Eye (tissue), 1 donor: ENCODE results near the gene LRIG1.
A peak's percentile ranks its signal among the peaks of the same experiment; 100 is the strongest.

ENCODE experiments used
- DNase-seq: peaks from one replicate; pipeline ENCODE4 v3.0.0-alpha.2; 2015

LRIG1 gene, protein sequence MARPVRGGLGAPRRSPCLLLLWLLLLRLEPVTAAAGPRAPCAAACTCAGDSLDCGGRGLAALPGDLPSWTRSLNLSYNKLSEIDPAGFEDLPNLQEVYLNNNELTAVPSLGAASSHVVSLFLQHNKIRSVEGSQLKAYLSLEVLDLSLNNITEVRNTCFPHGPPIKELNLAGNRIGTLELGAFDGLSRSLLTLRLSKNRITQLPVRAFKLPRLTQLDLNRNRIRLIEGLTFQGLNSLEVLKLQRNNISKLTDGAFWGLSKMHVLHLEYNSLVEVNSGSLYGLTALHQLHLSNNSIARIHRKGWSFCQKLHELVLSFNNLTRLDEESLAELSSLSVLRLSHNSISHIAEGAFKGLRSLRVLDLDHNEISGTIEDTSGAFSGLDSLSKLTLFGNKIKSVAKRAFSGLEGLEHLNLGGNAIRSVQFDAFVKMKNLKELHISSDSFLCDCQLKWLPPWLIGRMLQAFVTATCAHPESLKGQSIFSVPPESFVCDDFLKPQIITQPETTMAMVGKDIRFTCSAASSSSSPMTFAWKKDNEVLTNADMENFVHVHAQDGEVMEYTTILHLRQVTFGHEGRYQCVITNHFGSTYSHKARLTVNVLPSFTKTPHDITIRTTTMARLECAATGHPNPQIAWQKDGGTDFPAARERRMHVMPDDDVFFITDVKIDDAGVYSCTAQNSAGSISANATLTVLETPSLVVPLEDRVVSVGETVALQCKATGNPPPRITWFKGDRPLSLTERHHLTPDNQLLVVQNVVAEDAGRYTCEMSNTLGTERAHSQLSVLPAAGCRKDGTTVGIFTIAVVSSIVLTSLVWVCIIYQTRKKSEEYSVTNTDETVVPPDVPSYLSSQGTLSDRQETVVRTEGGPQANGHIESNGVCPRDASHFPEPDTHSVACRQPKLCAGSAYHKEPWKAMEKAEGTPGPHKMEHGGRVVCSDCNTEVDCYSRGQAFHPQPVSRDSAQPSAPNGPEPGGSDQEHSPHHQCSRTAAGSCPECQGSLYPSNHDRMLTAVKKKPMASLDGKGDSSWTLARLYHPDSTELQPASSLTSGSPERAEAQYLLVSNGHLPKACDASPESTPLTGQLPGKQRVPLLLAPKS

DNA sequence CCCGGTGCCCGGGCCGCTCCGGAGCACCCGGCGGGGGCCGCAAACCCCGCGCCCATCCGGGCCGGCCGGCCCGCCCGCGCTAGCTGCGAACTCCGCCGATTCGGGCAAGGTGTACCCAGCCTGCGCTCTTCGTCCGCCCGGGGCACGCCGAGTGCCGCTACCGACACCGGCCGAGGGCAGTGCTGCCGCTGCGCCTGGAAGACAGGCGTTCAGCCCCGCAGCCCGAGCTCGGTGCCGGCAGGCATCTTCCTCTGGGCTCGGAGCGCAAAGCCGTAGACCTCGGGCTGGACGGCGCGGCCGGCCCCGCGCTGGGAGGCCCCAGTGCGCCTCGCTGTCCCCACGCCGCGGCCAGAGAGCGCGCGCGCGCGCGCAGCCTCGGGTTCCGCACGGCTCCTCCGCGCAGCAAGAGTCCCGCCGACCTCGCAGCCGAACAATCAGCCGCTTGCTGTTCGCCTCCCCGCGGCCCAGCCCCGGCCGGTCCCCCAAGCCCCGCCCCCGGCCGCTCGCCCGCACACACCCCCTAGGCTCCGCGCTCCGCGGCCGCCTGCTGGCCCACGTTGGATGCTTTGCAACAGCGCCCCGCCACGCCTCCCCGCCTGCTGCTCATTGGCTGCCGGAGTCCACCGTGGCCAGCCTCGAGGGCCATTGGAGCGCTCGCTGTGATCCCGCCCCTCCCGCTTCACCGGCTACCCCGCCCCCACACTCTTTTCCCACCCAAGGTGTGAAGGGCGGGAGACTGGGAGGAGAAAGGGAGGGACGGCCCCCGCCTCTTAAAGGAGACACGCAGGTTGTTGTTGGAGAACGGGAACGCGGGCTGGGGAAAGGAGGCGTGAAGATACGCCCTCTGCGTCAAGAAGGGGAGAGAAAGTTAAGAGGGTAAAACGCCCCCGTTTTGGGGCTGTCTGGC lies at the start of gene LRIG1:
Gene LRIG1 (minus strand): TSS at position 447 of the 907 bp plus-strand sequence. CDS start 615 bp downstream, outside the sequence.
- DNase-seq, result peak; percentile 99

DNA sequence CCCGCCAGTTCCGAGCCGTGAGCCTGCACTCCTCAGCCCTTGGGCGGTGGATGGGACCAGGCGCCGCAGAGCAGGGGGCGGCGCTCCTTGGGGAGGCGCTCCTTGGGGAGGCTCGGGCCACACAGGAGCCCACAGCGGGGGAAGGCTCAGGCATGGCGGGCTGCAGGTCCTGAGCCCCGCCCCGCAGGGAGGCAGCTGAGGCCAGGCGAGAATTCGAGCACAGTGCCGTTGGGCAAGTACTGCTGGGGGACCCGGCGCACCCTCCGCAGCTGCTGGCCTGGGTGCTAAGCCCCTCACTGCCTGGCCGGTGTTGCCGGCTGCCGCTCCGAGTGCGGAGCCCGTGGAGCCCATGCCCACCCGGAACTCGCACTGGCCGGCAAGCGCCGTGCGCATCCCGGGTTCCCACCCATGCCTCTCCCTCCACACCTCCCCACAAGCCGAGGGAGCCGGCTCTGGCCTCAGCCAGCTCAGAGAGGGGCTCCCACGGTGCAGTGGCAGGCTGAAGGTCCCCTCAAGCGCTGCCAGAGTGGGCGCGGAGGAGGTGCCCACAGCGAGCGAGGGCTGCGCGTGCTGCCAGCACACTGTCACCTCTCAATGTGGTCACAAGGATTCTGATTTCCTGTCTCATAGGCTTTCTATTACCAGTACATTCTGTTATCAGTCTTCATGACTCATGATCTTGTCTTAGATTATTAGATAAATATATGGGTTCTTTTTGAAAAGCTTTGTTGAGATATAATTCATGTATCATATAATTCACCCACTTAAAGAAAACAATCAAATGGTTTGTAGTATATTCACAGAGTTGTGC lies 44.0 kb upstream of the LRIG1 start:
- no peak for DNase-seq

DNA sequence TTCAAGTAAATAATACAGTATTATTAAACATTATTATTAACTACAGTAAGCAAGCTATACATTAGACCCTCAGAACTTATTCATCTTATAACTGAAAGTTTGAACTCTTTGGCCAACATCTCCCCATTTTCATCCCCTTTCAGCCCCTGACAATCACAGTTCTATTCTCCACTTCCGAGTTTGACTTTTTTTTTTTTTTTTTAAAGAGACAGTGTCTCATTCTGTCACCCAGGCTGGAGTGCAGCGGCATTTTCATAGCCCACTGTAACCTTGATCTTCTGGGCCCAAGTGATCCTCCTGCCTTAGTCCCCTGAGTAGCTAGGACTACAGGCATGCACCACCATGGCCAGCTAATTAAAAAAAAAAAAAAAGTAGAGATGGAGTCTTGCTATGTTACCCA lies 41.3 kb upstream of the LRIG1 start:
- no peak for DNase-seq

DNA sequence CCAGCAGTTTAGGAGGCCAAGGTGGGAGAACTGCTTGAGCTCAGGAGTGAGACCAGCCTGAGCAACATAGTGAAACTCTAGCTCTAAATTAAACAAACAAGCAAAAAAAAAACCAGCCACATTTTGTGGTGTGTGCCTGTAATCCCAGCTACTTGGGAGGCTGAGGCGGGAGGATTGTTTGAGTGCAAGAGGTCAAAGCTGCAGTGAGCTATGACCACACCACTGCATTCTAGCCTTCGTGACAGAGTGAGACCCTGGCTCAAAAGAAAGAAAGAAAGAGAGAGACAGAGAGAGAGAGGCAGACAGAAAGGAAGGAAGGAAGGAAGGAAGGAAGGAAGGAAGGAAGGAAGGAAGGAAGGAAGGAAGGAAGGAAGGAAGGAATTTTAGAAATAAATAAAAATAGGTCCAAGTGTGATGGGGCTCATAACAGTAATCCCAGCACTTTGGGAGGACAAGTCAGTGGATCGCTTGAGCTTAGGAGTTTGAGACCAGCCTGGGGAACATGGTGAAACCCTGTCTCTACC lies 38.7 kb upstream of the LRIG1 start:
- no peak for DNase-seq

DNA sequence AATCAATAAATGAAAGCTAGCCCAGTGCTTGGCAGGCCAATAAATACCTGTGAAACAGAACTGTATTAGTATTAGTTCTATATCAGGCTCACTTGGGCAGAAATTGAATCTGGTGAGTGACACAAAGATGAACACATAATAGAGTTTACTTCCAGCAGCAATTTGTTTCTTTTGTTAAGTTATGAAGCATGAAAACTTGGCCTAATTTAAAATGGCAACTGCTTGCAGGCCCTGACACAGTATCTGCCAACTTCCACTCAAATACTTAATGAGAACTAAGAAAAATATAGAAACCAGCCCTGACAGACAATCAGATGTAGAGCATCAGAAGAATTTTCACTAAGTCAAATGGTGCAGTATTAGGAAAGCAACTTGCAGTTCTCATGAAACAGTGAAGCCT lies 37.6 kb upstream of the LRIG1 start:
- peak; percentile 68 for DNase-seq

DNA sequence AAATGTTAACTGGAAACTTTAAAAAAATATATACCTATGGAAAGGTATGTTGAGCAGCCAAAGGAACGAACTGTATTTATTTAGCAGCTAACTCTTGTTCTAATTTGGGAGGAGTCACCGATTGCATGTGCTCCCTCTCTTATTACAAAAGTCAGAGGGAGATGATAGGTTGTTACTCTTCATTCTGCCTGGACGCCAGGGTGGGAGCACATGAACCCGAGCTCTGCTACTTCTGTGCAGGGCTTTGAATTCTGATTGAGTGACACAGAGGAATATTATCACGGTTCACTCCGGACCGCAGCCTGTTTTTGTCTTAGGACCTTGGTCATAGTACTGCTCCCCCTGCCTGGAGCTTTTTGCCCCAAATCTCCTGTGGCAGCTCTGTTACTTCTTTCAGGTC lies 36.9 kb upstream of the LRIG1 start:
- DNase-seq, result no peak

DNA sequence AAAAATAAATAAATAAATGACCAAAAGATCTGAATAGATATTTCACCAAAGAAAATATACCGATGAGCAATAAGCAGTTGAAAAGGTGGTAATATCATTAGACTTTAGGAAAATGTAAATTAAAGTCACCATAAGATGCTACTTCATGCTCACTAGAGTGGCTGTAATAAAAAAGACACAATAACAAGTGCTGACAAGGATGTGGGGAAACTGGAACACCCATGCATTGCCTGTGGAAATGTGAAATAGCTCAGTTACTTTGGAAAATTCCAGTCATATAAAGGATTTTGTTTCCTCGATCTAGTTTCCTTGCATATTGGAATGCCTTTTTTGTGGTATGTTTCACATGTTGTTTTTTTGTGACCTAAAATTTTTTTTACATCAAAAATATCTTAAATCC lies 36.0 kb upstream of the LRIG1 start:
- no peak for DNase-seq

DNA sequence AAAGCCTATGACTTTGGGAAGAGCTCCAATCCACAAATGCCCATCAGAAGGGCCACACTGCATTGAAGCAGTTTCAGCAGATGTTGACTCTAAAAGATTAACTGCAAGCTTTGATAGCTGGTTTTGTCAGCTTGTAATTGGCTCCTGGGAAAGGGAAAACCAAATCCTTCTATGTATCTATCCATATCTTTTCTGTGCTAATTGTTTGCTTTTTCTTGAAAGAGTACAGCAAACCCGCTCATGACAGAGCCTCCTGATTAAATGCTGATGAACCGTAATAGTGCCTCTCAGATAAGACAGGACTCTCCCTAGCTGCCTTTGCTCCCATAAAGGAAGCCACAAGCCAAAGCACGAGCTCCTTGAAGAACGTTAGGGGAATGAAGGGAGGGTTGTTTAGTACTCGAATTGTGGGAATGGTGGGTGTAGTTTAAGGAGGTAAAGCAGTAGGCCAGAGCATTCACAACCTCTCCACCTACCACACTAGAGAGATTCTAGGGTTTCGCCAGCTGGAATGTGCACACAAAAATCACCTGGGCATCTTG lies 33.6 kb upstream of the LRIG1 start:
- no peak for DNase-seq

DNA sequence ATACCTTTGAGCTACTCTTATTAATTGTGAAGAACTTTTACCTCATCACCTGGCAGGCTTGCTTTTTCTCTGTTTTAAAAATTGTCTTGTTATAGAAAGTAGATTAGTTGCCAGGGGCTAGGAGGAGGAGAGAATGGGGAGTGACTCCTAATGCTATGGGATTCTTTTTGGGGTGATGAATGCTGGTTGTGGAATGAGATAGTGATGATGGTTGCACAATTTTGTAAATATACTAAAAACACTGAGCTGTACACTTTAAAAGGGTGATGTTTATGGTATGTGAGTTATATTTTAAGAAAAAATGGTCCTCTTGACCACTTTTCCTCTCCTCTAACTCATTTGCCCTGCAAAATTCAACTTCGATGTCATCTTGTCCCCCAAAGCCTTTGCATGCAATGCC lies 31.8 kb upstream of the LRIG1 start:
- no peak for DNase-seq

DNA sequence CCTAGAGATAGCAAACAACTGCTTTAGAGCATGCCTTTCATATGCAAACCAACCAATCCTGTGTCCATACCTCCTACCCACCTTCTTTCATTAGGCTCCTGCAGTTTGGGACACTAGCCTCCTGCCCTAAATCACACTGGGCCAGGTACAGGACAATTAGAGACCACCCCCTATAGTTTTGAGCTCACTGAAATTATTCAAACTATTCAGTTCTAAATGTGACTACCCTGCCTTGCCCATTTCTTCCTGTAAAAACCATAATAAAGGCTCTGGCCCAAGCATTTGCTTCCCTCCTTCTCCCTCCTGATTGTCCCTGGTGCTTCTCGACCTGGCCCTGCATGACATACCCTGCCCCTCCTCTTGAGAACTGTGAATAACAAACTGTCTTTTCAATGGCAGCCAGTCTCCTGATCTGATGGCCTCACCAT lies 31.4 kb upstream of the LRIG1 start:
- DNase-seq, result no peak

DNA sequence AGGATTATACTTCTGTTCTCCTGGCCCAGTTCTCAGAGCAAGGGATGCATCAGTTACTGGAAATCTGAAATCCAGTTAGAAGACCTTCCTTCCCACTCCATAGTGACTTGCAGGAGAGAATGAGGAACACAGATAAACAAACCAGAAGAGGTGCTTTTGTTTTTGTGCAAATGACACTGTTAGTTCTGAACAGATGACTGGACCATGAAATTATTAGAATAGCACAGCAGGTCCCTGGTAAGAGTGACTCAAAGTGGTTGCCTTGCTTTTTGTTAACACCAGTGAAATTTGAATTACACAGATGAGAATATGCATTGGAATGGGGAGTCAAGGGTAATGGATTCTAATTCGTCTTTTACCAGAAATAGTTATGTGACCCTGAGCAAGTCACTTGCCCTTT lies 30.4 kb upstream of the LRIG1 start:
- DNase-seq, result no peak

DNA sequence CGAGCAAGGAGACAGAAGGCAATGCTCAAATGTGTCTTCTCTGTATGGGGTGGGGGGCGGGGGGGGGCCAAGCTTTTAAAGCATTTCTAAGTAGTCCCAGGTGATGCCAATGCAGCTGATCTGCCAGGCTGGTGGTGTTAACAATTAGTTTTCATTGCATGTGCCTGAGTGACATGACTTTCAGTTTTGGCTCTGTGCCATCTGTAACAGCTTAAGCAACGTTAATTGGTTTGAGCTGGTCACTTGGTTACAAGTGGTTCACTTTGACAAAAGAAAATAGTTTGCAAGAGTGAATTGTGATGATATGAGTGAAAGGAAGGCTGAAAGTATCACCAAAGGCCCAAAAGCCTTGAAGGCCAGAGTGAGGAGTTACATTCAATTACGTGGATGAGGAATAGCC lies 26.4 kb upstream of the LRIG1 start:
- peak; percentile 47 for DNase-seq

DNA sequence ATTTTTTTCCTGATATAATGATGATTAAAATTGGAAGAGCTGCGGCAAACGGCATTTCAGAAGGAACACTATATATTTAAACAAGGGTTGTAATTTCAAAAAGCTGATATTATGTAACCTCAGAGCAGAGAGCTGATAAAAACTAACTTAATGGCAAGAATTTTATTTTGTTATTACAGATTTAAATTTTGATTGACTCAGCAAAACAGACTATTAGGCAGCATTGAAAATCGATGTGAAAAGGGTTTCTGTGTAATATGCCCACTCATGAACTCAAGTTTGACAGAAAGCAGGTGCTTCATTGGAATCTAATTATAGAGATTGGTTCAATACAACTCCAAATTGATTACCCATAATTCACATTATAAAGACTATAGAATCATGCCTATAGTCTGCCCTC lies 24.9 kb upstream of the LRIG1 start:
- DNase-seq, result no peak

DNA sequence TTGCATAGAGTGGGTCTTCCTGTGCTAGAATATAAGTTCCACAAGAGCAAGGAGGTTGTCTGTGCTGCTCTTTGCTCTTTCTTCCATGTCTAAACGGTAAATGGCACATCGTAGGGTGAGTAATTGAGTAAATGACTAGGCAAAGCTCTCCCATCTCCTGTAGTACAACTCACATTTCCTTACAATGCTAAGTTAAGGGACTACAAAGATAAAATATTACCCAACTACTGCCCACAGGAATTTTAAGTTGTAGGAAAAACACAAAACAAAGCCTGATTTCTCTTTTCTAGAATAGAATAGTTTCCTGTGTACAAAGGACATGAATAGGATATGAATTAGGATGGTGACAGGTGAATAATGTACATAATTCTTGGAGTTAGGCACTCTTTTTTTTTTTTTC lies 19.9 kb upstream of the LRIG1 start:
- DNase-seq, result no peak

DNA sequence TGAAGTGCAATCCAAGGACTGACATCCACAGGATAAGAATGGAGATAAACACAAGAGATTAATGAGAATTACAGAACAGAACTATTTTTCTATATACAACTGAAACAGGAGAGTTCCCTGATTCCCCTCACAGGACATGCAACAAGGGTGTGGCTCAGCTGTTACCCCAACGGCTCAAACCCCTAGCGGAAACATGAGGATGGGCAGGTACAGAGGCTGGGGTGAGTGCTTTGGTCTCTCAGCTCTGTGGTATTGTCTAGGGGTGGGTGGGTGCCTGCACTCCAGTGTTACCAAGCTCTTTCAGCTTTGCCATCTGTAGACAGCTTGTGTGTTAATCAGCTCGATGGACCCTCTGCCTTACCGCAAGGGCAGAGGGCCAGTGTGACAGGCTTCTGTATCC lies 17.8 kb upstream of the LRIG1 start:
- no peak for DNase-seq

DNA sequence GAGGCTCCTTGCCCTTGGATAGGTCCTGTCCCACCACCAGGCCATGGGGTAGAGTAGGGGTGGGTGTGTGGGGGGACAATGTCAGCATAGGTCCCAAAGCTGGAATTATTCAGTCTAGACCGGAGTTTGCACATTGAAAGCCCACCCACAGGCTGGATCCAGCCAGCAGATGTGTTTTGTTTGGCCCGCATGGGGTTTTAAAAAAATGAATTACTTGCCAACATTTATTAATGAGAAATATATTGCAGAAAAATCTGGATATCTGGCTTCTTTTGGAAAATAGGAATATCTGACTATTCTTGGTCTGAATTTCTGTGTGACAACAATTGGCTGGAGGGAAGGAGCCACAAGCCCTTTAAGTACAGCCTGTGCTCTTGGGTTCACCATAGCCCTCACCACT lies 17.3 kb upstream of the LRIG1 start:
- DNase-seq, result no peak

DNA sequence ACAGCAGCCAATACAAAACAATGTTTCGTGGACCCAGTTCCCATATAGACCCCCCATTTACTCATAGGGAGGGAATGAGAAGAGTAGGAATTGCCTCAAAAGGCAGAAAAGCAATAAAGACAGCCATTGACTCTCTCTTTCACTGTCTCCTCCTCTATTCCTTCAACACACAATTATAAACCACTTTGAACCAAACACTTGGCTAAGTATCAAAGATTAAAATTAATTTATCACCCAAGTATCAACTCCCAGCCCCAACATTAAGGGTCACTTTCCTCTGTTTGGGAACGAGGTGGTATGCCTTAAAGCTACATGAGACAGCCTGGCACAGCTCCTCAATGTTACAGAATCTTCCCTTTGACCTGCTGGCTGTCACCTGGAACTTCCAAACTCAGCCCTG lies 16.4 kb upstream of the LRIG1 start:
- no peak for DNase-seq

DNA sequence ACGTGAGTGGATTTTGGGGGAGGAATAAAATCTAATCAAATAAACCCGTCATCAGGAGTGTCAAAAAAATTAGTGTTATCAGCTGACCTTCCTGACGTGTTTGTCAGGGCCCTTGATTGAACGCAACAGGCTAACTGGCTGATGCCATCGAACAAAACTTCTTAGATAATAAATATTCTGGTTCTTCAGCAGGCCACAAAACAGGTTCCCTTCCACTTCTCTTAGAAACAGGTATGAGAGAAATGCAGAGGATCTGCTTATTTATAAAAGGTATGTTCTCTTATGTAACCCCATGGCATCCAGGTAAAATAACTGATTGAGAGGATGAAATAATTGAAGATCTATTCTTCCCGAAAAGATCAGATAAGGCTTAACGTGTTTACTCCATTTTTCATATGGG lies 7.6 kb upstream of the LRIG1 start:
- DNase-seq, result no peak

DNA sequence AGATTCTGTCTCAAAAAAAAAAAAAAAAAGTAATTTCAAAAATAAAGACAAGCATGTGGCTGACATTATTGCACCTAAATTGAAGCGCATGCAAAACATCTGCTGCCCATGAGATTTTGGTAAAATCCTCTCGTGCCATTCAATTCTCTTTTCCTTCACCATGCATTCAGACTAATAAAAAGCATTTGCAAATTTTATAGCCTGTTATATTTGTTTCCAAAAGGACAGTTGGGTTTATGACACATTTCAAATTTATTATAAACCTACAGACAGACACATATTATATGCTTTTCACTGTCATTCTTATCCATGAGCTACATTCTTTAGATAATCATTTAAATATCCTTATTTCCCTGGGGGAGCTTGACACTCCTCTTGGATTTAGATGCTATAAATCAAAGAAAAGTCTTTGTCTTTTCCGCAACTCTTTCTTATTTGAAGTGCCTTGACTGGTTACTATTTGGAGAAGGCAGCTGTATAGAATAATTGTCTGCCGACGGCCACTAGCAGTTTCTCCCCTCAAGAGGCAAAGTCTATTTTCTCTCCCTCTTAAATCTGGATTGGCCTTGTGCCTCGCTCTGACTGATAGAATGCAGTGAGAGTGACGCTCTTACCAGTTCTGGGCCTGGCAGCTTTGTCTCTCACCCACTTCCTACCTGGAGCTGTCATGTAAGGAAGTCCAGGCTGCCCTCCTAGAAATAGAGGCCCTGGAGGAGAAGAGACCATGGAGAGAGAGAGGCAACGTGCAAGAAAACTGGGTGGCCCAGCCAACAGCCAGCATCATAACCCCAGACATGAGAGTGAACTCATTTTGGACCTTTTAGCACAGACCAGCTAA lies 6.8 kb upstream of the LRIG1 start:
- DNase-seq, result no peak

DNA sequence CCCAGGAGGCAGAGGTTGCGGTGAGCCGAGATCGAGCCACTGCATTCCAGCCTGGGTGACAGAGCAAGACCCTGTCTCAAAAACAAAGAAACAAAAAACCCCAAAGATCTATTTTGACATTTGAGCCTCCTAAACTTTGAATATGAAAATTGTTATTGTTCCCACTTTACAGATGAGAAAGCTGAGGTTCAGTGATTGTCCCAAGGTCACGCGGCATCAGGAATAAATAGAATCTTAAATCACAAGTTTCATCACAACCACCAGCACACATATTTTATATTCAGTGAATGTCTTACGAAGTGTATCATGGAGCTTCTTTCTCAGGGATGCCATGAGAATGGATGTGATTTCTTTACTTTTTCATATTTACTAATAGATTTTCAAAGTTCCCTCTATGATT lies 5.3 kb upstream of the LRIG1 start:
- no peak for DNase-seq
